ENCODE measurements around the gene KCMF1. TPM values are rescaled to one million over a fixed set of nuclear protein-coding genes. Genes with fewer than 3 reads are reported as not detected.

The KCMF1 gene
- total RNA-seq, 1 donor from 2014 or later = 46.8 TPM

DNA sequence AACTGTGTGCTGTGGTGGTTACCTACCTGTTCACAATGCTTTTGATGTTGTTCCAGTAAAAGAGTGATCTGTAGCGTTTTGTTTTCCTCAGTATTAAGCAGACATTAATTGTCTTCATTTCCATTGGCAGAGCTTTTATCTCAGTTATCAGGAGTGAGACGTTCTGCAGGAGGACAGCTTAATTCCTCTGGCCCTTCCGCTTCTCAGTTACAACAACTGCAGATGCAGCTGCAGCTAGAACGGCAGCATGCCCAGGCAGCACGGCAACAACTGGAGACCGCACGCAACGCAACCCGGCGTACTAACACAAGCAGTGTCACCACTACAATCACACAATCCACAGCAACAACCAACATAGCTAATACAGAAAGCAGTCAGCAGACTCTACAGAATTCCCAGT is 78.3 kb downstream of the KCMF1 start:
- H3K27me3 Mint-ChIP-seq (ENCODE audit: unreplicated experiment) = no peaks in the 10 kb centered on the region
- TF ChIP-seq, protein P1, sequence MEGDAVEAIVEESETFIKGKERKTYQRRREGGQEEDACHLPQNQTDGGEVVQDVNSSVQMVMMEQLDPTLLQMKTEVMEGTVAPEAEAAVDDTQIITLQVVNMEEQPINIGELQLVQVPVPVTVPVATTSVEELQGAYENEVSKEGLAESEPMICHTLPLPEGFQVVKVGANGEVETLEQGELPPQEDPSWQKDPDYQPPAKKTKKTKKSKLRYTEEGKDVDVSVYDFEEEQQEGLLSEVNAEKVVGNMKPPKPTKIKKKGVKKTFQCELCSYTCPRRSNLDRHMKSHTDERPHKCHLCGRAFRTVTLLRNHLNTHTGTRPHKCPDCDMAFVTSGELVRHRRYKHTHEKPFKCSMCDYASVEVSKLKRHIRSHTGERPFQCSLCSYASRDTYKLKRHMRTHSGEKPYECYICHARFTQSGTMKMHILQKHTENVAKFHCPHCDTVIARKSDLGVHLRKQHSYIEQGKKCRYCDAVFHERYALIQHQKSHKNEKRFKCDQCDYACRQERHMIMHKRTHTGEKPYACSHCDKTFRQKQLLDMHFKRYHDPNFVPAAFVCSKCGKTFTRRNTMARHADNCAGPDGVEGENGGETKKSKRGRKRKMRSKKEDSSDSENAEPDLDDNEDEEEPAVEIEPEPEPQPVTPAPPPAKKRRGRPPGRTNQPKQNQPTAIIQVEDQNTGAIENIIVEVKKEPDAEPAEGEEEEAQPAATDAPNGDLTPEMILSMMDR (IDR thresholded peaks at IDR 0.05; ENCODE audit: partially characterized antibody, unreplicated experiment) = no peak
- H3K4me1 Mint-ChIP-seq (ENCODE audit: low read depth, unreplicated experiment) = peaks cover 8% of the 10 kb centered on the region
- H3K36me3 Mint-ChIP-seq (ENCODE audit: unreplicated experiment) = no peaks in the 10 kb centered on the region
- no peak overlapping the region for H3K4me3 Mint-ChIP-seq (ENCODE audit: unreplicated experiment)
- no peak for DNase-seq
- no peaks in the 10 kb centered on the region for H3K9me3 Mint-ChIP-seq (ENCODE audit: unreplicated experiment)
- no peak overlapping the region for H3K27ac Mint-ChIP-seq (ENCODE audit: unreplicated experiment)

DNA sequence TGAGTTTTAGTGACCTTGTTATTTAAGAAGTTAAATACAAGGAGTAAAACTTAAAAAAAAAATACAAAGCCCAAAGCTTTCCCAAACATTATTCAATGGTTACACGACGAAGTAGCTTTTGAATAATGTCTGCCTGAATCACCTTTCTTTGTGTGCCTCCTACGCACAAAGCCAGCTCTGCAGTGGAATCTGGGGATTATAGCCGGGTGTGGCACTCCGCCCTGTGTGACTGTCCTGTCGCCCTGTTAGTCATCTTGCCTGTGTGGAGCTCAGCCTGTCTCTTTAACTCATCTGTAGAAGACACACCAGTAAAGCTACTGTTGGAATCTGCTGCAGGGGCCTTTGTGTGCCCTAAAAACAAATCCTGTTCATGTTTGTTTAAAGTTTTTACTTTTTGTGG is 82.8 kb downstream of the KCMF1 start:
- DNase-seq = no peak
- Mint-ChIP-seq H3K4me1 (ENCODE audit: low read depth, unreplicated experiment) (peaks cover 15% of the 10 kb centered on the region), H3K36me3 (ENCODE audit: unreplicated experiment) (no peaks in the 10 kb centered on the region), H3K4me3 (ENCODE audit: unreplicated experiment) (no peak overlapping the region), H3K27me3 (ENCODE audit: unreplicated experiment) (no peaks in the 10 kb centered on the region), H3K9me3 (ENCODE audit: unreplicated experiment) (no peaks in the 10 kb centered on the region), H3K27ac (ENCODE audit: unreplicated experiment) (no peak overlapping the region)
- TF ChIP-seq, protein P1 (IDR thresholded peaks at IDR 0.05; ENCODE audit: partially characterized antibody, unreplicated experiment) = no peak

DNA sequence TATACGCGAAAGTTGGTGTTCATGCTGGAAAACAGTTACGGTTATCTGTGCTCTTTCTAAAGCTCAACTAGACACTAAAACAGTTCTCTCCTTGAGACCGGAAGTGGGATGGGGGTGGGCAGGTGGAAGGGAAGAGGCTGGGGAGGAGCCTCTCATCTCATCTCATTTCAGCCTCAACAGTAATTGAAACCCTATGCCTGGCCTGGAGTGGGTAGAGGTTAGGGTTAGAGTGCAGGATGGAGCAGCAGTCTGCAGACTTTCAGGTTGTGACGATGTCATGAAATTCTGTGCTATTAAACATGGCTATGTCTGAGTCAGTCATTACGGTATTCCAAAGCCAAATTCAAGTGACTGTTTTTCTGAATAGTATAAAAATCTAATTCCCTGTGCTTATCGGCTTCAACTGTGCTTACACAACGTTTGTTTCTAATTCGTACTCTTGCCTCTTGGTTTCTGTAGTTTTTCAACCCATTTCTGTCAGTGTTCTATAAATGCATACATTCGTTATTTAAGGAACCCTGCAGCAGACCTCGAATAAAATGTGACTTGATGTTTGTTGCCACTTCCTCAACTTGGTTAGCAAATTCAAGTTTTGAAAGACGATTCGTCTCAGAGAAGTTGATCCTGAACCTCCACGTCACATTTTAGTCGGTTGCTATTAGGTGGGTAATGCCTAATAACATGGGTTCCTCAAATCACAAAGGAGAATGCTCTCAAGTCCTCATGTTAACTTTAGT is 86.4 kb downstream of the KCMF1 start:
- DNase-seq = no peak
- no peaks in the 10 kb centered on the region for H3K36me3 Mint-ChIP-seq (ENCODE audit: unreplicated experiment)
- H3K27ac Mint-ChIP-seq (ENCODE audit: unreplicated experiment) = no peak overlapping the region
- TF ChIP-seq, protein P1 (IDR thresholded peaks at IDR 0.05; ENCODE audit: partially characterized antibody, unreplicated experiment) = no peak
- H3K9me3 Mint-ChIP-seq (ENCODE audit: unreplicated experiment) = no peaks in the 10 kb centered on the region
- H3K4me3 Mint-ChIP-seq (ENCODE audit: unreplicated experiment) = no peak overlapping the region
- H3K4me1 Mint-ChIP-seq (ENCODE audit: low read depth, unreplicated experiment) = peaks cover 11% of the 10 kb centered on the region
- peaks cover 4% of the 10 kb centered on the region for H3K27me3 Mint-ChIP-seq (ENCODE audit: unreplicated experiment)

DNA sequence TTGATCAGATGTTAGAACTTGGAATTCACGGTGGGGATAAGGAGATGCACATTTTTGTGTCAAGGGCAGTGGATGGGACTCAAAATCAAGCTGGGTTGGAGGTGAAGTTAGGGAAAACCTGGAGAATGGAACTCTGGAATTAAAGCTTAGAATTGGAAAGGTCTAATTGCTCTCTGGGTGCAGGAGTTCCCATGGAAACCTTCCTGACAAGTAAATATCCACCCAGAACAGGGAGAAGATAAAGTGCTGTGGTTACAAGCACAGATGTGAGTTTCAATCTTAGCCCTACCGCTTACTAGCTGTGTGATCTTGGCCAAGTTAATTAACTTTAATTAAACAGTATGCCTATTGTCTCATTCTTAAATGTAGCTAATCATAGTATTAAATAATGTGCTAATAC is 90.9 kb downstream of the KCMF1 start:
- no peaks in the 10 kb centered on the region for H3K36me3 Mint-ChIP-seq (ENCODE audit: unreplicated experiment)
- peaks cover 10% of the 10 kb centered on the region for H3K9me3 Mint-ChIP-seq (ENCODE audit: unreplicated experiment)
- no peak overlapping the region for H3K4me3 Mint-ChIP-seq (ENCODE audit: unreplicated experiment)
- DNase-seq = no peak
- H3K4me1 Mint-ChIP-seq (ENCODE audit: low read depth, unreplicated experiment) = peaks cover 32% of the 10 kb centered on the region
- no peak overlapping the region for H3K27ac Mint-ChIP-seq (ENCODE audit: unreplicated experiment)
- TF ChIP-seq, protein P1 (IDR thresholded peaks at IDR 0.05; ENCODE audit: partially characterized antibody, unreplicated experiment) = no peak
- H3K27me3 Mint-ChIP-seq (ENCODE audit: unreplicated experiment) = peaks cover 20% of the 10 kb centered on the region

DNA sequence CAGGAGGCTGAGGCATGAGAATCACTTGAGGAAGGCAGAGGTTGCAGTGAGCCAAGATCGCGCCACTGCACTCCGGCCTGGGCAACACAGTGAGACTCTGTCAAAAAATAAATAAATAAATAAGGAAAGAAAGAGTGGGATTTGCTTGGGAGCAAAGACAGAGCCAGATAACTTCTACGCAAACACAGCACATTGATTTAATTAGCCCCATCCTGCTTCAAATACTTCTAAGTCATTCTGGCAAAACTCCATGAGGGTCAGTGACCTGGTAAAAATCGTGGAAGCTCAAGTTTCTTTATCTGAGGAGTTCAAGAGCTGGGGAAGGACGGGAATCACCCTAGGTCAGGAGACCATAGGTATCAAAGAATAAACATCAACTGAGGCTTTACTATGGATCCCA is 91.6 kb downstream of the KCMF1 start:
- no peak overlapping the region for H3K27ac Mint-ChIP-seq (ENCODE audit: unreplicated experiment)
- no peaks in the 10 kb centered on the region for H3K36me3 Mint-ChIP-seq (ENCODE audit: unreplicated experiment)
- DNase-seq = no peak
- peaks cover 20% of the 10 kb centered on the region for H3K27me3 Mint-ChIP-seq (ENCODE audit: unreplicated experiment)
- TF ChIP-seq, protein P1 (IDR thresholded peaks at IDR 0.05; ENCODE audit: partially characterized antibody, unreplicated experiment) = no peak
- peaks cover 12% of the 10 kb centered on the region for H3K9me3 Mint-ChIP-seq (ENCODE audit: unreplicated experiment)
- H3K4me3 Mint-ChIP-seq (ENCODE audit: unreplicated experiment) = no peak overlapping the region
- H3K4me1 Mint-ChIP-seq (ENCODE audit: low read depth, unreplicated experiment) = peaks cover 33% of the 10 kb centered on the region

All from glutamatergic neuron (in vitro differentiated cells).